ENCODE measurements around the gene MCHR1. TPM values are rescaled to one million over a fixed set of nuclear protein-coding genes. Genes with fewer than 3 reads are reported as not detected.
A peak's percentile ranks its signal among the peaks of the same experiment; 100 is the strongest.

The MCHR1 gene
- total and polyA plus RNA-seq, 9 of the 15 experiments (the other 6 are each of a cell fraction or from before 2014, with no cell fraction given): 0.03 to 0.50 TPM; not detected in 7

GRCh38 chr22:40635940-40636379 lies 43.3 kb upstream of the MCHR1 start:
- DNase-seq (ENCODE audit: extremely low read depth in 1 of 4, low spot score in 3 of 4) (no peak), FAIRE-seq (no peak), ATAC-seq (peak; percentile 38)
- Histone ChIP-seq H3K27me3 (ENCODE audit: control insufficient read depth in 2 of 2, insufficient read depth in 2 of 2, low read length in 2 of 2) (no peaks in the 10 kb centered on the region), H3K9ac (ENCODE audit: insufficient read depth in 1 of 2, low read depth in 2 of 2, low read length in 2 of 2) (peak overlapping the region; percentile 73 to 97), H3K27ac (ENCODE audit: extremely low read depth, low read depth, low read length) (peak overlapping the region; percentile 83; the same call in 2 of the 3 replicates), H3K9me1 (ENCODE audit: control insufficient read depth, insufficient read depth, low read length) (no peaks in the 10 kb centered on the region), H3K4me3 (peak overlapping the region; percentile 86), H2AFZ (ENCODE audit: low read depth, low read length) (peak overlapping the region; percentile 84), H3K36me3 (ENCODE audit: control insufficient read depth, insufficient read depth, low read length) (no peaks in the 10 kb centered on the region), H3K9me3 (replicated peaks; ENCODE audit: control insufficient read depth, insufficient read depth, low read depth, low read length) (no peaks in the 10 kb centered on the region), H4K20me1 (replicated peaks; ENCODE audit: control insufficient read depth, insufficient read depth, low read length) (0 out of 2 replicates have a peak, but pooled peaks cover 4% of the 10 kb centered on the region), H3K4me2 (ENCODE audit: insufficient read depth, low read length) (peak overlapping the region; percentile 85), H3K4me1 (replicated peaks in 1 of 2; ENCODE audit: control insufficient read depth in 2 of 2, insufficient read depth in 2 of 2, low read length in 2 of 2) (peaks cover 11 to 20% of the 10 kb centered on the region in 2 experiments; a peak in 4 of 5 replicates), H3K79me2 (ENCODE audit: control insufficient read depth, insufficient read depth, low read length) (peaks cover 51% of the 10 kb centered on the region)
- POLR2A ChIA-PET: interaction anchor here (0.6 to 3.8 kb wide), 5 partner anchors 10 to 236 kb away, joined by 4 to 20 read pairs (median 4); no protein-coding TSS in a partner anchor
- TF ChIP-seq HNRNPL (IDR thresholded peaks at IDR 0.05; ENCODE audit: low read depth, low read length): peak; percentile 34; the same call in 1 of the 2 replicates
- TF ChIP-seq ZNF384 (IDR thresholded peaks at IDR 0.05; ENCODE audit: low read depth, low read length): no peak
- 0 out of 2 replicates have a peak, but pooled peaks have one; percentile 59 for TF ChIP-seq HMGXB4 (CRISPR knock-in tag; IDR thresholded peaks at IDR 0.05)
- TF ChIP-seq CTBP1 (IDR thresholded peaks at IDR 0.05; ENCODE audit: borderline replicate concordance): 0 out of 2 replicates have a peak, but pooled peaks have one; percentile 1
- TF ChIP-seq CHD1 (IDR thresholded peaks at IDR 0.05; ENCODE audit: low read length): peak; percentile 25
- no peak for TF ChIP-seq SMARCA5 (IDR thresholded peaks at IDR 0.05)
- in situ Hi-C loops (cut with MboI) (no loop called here), intact Hi-C loops (cut with micrococcal nuclease) (no loop called here)
- BruUV-seq (replicated peaks): no TSS peak
- 1% methylated on average over 12 of the region's 31 CpGs for WGBS (ENCODE audit: insufficient coverage, low coverage, missing lambda C conversion rate)
- CTCF ChIA-PET (ENCODE audit: low intra/inter-chr PET ratio): no interaction called here

All from K562 (cell line).